IPS DF 19.7 (cell line): Measurements from ENCODE around the gene CREM.
"Not testable (repeated sequence)": the region's sequence is repeated elsewhere in the genome, so short reads cannot be mapped to it uniquely, and the experiment has no call there.

ENCODE experiments used
- DNase-seq: peaks from one replicate; pipeline ENCODE4 v3.0.0-alpha.2; 2013; ENCODE audit warnings: low read depth, low spot score

CREM gene

GRCh38 chr10:35194471-35194870 is 67.8 kb downstream of the CREM start:
- no peak for DNase-seq

DNA sequence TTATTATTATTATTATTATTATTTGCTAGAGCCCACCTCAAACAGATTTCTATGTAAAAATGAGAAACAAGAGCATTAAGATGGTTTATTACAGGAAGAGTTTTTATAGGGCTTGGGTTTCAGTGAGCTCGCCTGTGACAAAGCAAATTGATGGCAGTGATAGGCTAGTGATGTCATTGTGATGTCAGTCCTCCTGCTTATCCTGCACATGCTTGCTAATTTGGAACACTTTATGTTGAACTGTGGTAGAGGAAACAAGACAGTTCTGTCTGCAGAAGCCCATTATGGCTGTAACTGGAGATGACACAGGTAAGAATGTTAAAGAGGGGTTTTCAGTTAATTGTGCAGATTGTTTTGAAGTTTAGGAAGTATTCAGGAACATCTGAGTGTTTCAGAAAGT is 68.3 kb downstream of the CREM start:
- no peak for DNase-seq

- DNase-seq, result peak; percentile 45
Observed at GRCh38 chr10:35195361-35196306, 69.0 kb downstream of the CREM start.

- no peak for DNase-seq
Observed at GRCh38 chr10:35200487-35200886, 73.8 kb downstream of the CREM start.

DNA sequence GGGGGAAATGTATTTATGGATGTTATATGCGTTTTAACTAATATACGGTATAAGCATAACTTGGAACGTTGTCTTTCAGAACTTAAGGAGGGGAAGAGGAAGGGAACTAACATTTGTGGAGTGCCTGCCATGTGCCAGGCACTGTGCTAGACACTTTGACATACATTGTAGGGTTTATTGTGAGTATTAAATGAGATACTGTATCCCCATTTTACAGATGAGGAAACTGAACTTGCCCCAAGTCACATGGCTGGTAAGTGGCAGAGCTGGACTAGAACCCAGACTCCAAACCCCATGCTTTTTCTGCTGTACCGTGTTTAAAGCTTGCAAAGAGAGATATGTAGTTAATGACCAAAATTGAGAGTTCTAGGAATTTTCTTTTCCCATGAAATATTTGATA is 74.6 kb downstream of the CREM start:
- no peak for DNase-seq

- DNase-seq, result no peak
Observed at GRCh38 chr10:35202050-35202449, 75.4 kb downstream of the CREM start.

GRCh38 chr10:35203745-35204144 is 77.1 kb downstream of the CREM start:
- DNase-seq, result no peak

GRCh38 chr10:35204650-35205319 is 78.1 kb downstream of the CREM start:
- DNase-seq, result no peak

DNA sequence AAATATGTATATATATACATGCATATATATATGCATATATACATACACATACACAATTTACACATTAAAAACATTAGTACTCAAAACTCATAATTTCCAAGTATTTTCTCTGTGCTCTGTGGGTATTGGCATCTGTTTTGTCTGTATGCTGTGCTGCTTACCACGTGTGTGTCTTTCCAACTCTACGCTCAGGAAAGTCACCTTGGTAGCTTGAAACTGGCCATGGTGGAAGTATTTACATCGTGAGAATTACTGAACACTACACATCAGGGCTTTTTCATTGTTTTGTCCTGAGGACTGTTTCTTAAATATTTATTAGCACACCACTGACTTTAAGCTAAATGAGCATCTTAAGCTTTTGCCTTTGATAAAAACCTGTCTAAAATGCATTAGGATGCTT is 79.6 kb downstream of the CREM start:
- DNase-seq, result no peak

DNA sequence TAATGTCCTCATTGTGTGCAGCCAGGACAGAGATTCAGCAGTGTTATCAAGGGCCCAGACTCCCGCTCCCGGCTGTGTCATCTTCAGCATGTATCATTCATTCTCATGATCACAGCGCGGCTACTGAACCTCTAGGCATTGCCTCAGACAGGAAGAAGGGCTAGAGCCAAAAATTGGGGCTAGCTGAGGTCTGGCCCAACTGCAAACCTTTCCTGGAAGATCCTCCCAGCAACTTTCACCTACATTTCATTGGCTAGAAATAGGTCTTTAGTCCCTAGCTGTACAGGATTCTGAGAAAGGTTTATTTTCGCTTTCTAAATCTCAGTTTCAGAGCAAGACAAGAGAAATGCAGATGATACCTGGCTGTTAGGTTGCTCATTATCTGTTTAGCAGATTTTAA is 81.9 kb downstream of the CREM start:
- no peak for DNase-seq

DNA sequence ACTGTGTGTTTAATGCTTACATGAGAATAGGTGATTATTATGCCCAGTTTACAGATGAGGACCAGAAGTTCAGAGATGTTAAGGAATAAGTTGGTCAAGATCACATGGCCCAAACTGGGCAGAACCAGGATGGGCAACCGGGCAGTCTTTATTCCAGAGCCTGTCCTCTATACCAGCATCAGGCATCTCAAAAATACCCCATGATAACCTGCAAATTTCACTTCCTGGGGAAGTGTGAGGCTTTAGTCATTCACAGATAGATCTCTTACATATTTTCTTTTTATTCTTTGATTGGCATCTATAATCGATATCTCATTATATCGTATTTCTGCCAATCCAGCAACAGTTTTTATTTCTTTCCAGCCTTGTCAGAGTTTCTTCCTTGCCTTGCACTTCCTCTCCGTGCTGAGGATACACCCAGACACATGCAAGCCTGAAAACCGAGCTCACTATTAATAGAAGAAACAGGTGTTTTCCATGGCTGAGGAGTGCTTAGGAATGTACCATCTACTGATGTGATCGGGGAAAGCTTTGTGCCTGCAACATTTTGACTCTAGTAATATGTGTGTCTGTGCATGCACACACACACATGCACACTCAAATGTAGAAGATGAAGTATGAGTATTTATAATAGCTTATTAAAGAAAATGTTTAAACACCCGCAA is 82.4 kb downstream of the CREM start:
- no peak for DNase-seq

GRCh38 chr10:35210961-35211360 is 84.3 kb downstream of the CREM start:
- no peak for DNase-seq

GRCh38 chr10:35211390-35211789 is 84.7 kb downstream of the CREM start:
- no peak for DNase-seq

DNA sequence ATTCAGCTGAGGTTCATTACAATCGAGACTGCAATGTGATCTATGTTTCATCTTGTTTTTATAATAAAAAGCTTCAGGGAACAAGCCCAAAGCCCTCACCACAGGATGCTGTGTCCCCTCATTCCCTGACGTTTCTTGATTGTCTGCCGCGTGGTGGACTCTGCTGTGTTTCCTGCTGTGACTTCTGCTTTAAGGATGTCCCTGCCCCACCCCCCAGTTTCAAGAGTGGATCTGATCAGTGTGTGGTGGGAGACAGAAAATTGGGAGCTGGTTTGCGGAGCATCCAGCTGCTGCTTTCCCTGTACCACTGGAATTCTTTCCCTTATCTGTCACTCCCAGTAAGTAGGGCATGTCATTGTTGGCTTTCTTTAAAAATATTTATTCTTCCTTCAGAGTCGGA is 86.2 kb downstream of the CREM start:
- no peak for DNase-seq

DNA sequence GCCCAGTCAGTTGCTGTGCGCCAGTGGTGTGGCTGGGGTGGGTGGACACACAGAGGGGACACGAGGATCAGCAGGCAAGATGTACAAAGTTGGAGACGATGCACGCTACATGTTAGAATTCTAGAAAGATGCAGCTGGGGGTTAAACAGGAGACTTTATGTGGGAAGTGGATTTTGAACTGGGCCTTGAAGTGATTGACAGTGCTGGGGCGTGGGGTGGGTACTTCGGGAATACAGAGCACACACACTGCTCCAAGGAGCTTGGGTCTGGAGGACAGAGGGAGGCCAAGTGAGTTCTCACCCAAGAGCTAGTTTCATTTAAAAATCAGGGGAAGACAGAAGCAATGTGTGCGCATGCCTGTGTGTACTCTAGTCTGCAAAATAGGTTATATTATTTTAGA is 87.1 kb downstream of the CREM start:
- no peak for DNase-seq

GRCh38 chr10:35214607-35215020 is 88.0 kb downstream of the CREM start:
- DNase-seq, result no peak

DNA sequence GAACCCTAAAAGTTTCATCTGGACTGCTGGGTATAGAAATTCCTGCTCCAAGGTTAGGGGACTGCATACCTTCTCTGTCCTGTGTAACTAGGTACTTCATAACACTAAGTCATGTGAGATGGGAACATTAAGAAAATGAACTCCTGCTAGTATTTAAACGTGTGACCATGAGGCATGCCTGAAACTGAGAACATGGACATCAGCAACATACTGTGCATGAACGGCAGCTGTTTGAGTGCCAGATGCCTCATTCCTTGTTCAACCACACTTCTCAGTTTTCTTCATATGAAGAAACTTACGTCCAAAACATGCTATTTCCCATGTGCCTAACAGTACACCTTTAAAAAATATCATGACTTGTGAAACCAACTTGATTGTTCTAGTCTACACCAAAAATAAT is 88.5 kb downstream of the CREM start:
- DNase-seq, result no peak

DNA sequence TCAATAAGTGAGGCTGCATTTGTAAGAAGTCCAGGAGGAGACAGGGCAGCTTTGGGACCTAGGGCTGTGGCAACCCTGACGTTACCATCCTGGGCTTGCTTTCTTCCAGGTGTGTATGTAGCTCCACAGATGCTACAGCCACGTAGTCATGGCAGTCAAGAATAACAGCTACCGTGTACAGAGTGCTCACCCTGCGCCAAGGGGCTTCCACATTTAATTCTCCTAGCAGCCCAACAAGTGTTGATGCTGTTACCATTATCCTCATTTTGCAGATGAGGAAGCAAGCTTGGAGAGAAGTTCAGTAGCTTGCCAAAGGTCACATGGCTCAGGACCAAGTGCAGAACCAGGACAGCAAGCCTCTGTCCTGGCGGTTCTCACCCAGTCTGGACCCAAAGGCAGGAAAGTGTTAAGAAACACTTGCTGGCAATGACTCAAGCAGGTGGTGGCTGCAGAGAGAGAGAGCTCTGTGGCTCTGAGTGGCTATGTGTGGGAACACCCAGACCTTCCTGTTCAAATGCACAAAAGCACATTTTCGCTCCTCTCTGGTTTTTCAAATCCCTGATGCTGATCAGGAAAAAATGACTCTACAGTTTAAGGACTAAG is 89.8 kb downstream of the CREM start:
- no peak for DNase-seq

- not testable (repeated sequence) for DNase-seq
Observed at GRCh38 chr10:35216956-35217355, 90.3 kb downstream of the CREM start.

- DNase-seq, result no peak
Observed at GRCh38 chr10:35217455-35217854, 90.8 kb downstream of the CREM start.

GRCh38 chr10:35218339-35218955 is 91.8 kb downstream of the CREM start:
- DNase-seq, result no peak

- no peak for DNase-seq
Observed at GRCh38 chr10:35219292-35219691, 92.6 kb downstream of the CREM start.
